Bone marrow (tissue), 2 donors: ENCODE results near the gene SAMD14.

Experiments
- DNase-seq, 2 donors: peaks; one replicate each; lab custom pipeline; 2025; lab: John Stamatoyannopoulos, UW

SAMD14 gene

DNA sequence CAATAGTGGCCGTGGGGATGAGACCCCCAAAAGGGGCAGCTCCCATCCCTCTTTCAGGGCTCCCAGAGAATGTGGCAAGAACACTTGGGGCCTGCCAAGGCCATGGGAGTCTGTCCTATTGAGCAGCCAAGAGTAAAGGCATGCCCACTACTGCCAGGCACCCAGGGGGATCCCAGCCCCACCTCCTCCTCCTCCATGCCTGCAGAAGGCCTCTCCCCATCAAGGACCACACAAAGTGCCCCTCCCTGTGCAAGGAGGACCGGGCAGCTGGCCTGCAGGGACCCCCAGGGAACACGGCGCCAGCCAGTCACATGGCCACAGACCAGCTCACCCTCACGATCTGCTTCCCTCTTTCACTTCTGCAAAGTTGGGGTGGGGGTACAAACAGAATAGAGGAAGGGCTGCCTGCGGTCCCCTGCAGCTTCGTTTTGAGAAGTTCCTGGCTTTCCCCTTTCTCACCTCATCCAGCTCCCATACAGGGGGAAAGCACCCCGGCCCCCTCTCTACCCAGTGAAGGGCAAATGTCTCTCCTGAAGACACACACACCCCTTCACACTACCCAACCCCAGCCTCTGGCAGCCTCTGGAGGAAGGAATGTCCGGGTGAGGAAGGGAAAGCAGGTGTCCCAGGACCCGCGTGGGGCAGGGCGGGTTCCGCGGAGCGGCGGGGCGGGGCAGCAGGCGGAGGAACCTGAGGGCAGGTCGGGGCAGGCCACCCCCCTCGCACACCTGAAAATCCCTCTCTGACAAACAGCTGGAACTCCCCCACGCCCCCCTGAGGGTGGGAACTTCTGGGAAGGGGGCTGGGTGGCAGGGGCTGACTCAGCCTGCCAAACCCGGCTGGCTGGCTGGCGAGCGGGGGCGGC lies 18.5 kb upstream of the SAMD14 start:
- DNase-seq = peak; percentile 59 to 79

DNA sequence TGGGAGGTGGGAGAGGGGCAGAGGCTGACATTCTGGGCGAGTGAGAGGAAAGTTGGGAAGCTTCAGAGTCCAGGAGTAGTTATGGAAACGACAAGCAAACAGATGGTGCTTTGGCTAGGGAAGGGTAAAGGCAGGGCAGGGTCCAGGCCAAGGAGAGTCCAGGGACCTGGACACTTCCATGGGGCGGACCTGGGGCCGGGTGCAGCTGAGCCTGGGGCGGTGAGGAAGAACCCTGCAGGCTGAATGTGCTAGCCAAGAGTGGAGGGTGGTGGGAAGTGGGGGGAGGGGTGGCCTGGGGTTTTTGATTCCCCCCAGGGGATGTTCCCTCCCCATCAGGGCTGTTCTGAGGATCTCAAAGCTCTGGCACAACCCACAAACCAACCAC lies 17.9 kb upstream of the SAMD14 start:
- no peak for DNase-seq

DNA sequence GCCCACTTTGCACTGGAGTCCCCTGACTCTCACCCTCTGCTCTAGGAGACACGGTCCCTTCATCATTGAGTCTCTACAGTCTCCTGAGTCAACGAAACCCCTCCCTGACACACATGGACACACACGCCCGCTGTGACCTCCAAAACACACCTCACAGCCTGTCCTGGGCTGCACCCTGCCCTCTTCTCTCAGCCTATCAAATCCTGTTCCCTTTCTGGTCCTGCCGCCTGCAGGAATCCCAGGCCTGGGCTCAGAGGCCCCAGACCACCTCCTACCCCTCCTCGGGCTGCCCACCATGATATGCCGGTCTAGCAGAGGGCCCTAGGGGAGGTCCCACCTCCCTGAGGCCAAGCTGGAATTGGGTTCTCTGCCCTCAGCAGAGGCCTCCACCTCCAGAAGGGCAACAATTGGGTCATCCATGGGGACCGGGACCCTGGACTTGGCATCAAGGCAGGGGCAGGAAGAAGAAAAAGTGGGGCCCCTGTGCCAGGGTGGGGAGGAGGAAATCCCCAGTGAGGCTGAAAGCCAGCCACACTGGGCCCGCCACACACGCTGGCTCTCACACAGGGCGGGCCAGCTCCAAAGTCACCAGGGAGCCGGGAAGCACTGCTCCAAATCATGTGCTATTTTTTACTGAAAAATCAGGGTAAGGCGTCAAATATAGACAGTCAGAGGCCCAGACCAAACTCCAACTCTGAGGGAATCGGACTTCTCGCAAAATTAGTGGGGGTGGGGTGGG lies 17.1 kb upstream of the SAMD14 start:
- no peak for DNase-seq

- no peak for DNase-seq
Observed at GRCh38 chr17:50146230-50146926, 16.4 kb upstream of the SAMD14 start.

GRCh38 chr17:50145532-50146229 lies 15.7 kb upstream of the SAMD14 start:
- no peak for DNase-seq

DNA sequence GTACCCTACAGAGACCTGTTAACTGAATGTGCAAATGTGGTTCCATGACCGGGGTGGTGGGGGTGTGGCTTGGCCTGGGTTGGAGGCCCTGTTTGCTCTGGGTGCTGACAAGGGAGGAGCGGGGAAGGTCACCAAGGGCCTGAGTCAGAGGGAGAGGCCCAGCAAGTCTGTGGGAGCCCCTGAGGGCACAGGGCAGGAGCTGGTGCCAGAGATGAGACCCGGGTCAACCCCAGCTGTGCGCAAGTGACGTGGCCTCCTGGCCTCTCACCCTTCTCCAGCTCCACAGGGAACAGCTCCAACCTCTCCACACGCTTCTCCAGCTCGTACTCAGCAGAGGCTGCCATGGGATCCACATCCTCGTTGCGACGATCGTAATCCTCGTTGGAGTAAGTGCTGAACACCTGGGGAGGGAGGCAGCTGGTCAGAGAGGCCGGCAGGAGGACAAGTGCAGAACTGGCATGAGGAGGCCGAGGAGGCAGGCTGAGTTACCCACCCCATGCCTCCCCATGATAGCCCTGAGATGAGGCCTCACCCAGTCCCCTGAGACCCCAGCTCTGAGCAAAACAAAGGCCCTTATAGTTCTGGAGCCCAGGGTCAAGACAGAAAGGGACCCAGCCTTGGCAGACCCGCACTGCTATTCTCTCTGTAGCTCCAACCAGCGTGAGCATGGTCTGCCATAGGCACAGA lies 15.0 kb upstream of the SAMD14 start:
- DNase-seq = no peak

DNA sequence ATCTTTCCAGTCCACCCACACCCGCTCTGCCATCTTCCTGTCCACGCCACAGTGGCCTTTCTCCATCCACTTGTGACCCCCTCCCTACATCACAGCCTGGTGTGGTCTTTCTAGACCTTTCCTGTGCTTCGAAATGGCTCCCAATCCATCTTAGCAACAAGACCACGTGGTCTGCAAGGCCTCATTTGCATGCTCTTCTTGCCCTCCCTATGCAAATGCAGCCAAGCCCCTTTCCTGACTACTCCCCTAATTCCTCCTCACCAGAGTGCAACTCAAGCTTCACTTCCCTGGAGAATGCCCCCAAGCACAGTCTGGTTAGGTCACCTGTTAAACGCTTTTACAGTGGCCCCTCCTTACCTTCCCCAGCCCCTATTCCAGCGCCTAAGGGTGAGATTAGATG lies 14.4 kb upstream of the SAMD14 start:
- no peak for DNase-seq

DNA sequence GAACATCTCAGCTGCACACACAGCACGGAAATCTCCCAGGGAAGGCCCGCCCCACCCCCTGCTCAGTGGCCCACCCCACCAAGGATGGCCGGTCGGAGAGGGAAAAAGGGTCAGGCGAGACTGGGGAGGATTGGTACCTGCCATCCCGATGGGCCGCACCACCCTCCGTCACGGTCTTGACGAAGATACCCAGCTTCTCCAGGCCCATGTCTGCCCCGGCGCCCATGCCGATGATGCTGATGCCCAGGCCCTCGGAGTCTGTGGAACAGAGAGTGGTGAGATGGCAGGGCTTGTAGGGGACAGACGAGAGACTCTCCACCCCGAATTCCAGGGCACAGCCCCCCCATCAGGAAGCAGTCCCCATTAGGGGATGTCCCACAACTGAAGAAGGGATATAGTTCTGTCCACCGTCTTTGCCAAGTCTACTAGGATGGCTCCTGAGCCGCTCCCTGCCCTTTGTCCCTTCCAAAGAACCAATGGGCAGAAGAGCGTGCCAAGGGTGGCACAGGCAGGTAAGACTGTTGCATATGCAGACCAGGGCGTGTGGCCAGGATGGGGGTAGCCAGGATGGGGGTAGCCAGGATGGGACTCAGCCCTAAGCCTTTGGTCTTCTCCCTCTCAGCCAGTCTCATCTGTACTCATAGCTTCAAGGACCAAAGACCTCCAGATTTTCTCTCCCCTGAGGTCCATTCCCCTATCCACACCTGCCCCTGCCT lies 13.7 kb upstream of the SAMD14 start:
- no peak for DNase-seq

DNA sequence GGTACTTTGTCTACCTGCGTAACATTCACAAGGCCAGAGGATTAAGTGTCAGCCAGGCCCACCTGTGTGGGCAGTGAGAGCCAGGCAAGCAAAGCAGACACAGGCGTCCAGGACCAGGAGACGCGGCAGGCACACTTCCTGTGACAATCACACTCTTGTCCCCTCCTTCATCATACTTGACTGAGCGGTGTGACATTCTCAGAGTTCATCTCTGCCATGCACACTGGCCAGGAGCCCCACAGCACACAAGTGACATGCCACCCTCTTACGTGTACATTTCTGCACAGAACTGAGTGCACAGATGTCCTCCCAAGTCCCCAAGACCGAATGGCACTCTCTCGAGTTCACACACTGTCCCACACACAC lies 11.8 kb upstream of the SAMD14 start:
- DNase-seq = no peak

DNA sequence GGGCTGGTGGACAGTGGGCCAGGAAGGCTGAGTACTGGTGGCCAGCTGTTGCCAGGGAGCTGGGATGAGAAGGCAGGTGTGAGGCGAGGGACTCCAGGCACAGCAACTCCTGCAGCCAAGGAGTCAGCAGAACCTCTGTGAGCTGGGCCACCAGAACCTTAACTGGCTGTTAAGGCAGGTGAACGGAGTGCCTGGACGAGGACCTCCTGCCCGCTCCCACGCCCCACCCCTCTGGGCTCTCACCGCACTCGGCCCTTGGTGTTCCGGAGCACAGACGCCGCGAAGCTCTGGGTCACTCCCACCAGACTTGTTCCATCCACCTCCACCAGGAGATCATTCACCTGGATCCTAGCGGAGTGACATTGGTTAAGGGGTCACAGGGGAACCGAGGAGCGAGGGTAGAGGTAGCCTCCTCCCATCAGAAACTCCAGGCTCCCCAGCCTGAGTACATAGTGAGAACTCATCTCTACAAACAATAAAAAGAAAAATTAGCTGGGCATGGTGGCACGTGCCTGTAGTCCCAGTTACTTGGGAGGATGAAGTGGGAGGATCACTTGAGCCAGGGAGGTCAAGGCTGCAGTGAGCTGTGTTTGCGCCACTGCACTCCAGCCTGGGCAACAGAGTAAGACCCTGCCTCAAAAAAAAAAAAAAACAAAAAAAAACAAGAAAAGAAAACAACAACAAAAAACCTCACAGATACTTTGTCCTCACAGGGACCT lies 11.2 kb upstream of the SAMD14 start:
- no peak for DNase-seq

- peak; percentile 60 to 79 for DNase-seq
Observed at GRCh38 chr17:50139950-50140885, 10.3 kb upstream of the SAMD14 start.

DNA sequence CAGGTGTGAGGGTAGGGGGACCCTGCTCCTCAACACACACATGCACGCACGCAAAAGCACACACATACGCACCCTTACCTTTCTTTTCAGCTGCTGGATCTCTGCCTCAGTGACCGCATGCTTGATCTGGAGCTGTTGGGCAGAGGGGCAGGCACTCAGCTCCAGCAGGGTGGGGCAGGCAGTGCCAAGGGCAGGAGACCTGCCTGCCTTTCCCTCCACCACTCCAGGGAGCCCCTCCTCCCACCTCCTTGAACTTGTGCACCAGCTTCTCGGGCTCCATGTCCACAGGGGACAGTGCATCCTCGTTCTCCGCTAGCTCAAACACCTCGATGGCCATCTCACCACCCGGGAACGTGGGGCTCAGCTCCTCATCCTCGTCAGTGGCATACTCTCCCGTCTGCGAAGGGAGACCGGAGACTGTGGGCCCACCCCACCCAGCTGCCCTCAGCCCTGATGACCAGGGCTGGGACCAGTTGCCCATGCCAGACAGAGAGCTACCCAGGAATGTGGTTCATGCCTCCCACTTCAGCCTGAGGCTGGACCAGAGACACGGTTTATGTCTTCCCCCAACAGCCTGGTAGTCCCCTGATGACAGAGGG lies 9.3 kb upstream of the SAMD14 start:
- DNase-seq = no peak

DNA sequence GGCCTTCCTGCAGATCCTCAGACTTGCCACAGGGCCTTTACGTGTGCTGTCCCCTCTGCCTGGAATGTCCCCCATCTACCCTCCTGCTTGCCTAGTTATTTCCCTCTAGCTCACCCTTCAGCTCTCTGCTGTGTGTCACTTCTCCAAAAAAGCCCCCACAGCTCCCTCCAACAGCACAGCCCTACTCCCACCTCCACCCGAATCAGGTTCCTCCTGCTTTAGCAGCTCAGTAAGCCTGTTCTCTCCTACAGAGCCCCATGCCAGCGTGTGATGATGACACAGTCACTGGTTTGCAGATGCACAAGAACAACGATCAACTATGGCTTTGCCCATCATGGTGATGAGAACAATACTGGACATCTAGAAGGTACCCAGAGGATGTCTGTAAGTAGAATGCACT lies 7.1 kb upstream of the SAMD14 start:
- no peak for DNase-seq

DNA sequence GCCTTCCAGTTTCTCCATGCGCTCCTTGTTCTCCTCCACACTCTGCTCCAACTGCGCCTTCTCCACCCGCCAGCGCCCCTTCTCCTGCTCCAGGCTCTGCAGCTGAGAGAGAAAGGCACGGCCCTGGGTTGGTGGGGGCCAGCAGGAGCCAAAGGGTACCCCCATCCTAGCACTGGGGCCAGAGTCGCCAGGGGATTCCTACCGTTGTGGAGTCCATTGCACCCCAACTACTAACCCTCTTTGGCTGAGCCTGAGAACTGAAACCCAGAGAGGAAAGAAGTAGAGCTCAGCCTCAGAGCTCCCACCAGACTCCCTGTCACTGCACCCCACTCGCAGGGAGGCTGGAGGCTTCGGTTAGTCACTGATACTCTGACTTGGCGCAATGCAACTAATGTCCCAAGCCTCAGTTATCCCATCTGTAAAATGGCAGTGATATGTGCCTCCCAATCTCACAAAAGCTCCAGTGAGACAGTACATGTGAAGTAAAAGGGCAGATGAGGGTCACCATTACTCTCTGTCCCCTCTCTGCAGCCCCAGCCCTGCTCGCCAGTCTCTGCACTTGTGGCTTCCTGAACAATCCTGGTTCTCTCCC lies 6.2 kb upstream of the SAMD14 start:
- DNase-seq = no peak

- DNase-seq = no peak
Observed at GRCh38 chr17:50135316-50136095, 5.5 kb upstream of the SAMD14 start.

- DNase-seq = no peak
Observed at GRCh38 chr17:50134206-50135110, 4.5 kb upstream of the SAMD14 start.

GRCh38 chr17:50133769-50134099 lies 3.8 kb upstream of the SAMD14 start:
- DNase-seq = no peak
